ENCODE data around the gene VAMP7. TPM values are rescaled to one million over a fixed set of nuclear protein-coding genes. Genes with fewer than 3 reads are reported as not detected.
A peak's percentile ranks its signal among the peaks of the same experiment; 100 is the strongest.

Gene VAMP7
- total and polyA plus RNA-seq, 2 of the 13 experiments (the other 11 are each of a cell fraction or from before 2014, with no cell fraction given) = 13.4 to 20.7 TPM

- FAIRE-seq = no peak
- Histone ChIP-seq H3K9me3 (ENCODE audit: low read length) (peaks cover 67% of the 10 kb centered on the region), H2AFZ (ENCODE audit: low read length) (no peak overlapping the region), H3K4me3 (replicated peaks in 1 of 3; ENCODE audit: insufficient read depth in 1 of 3, low read depth in 2 of 3, low read length in 3 of 3) (no peak overlapping the region), H3K9ac (ENCODE audit: insufficient read depth, low read depth, low read length) (no peak overlapping the region), H3K27me3 (ENCODE audit: control insufficient read depth in 1 of 2, insufficient read depth in 2 of 2, low read length in 2 of 2) (no peaks in the 10 kb centered on the region), H3K36me3 (replicated peaks in 1 of 2; ENCODE audit: control insufficient read depth in 1 of 2, insufficient read depth in 2 of 2, low read length in 2 of 2) (peaks cover 0 to 16% of the 10 kb centered on the region in 2 experiments; a peak in 4 of 5 replicates), H3K4me2 (ENCODE audit: low read depth, low read length) (no peak overlapping the region), H4K20me1 (ENCODE audit: insufficient read depth, low read length) (no peaks in the 10 kb centered on the region), H3K27ac (ENCODE audit: extremely low read length, insufficient read depth, low read length) (no peak overlapping the region), H3K4me1 (ENCODE audit: insufficient read depth, low read length) (peaks cover 6% of the 10 kb centered on the region; the same call in 1 of the 2 replicates), H3K79me2 (ENCODE audit: insufficient read depth, low read length) (no peaks in the 10 kb centered on the region)
- TF ChIP-seq ZNF256 (CRISPR knock-in tag; conservative IDR thresholded peaks at IDR 0.05) (no peak), ATF7 (IDR thresholded peaks at IDR 0.05) (peak; percentile 46), ATF7 (CRISPR knock-in tag; IDR thresholded peaks at IDR 0.05) (no peak), ZNF430 (CRISPR knock-in tag; IDR thresholded peaks at IDR 0.05) (no peak)
- BruUV-seq (replicated peaks) = no TSS peak
- intact Hi-C loops (cut with micrococcal nuclease; ENCODE audit: unreplicated experiment) = no loop called here
- in situ Hi-C loops (cut with HindIII; ENCODE audit: extremely low pct_ligation_motif_present, low pct_unique_long_range_greater_than_20kb) = no loop called here
- WGBS (ENCODE audit: low lambda C conversion rate) = 55% methylated on average over 4 of the region's 4 CpGs
- no peak for DNase-seq (ENCODE audit: low spot score)
- CTCF ChIA-PET (ENCODE audit: low intra/inter-chr PET ratio, low total read pairs) = no interaction called here
- no peak for ATAC-seq
- POLR2A ChIA-PET = no interaction called here
Measured at GRCh38 chrX:155896512-155896911, 15.4 kb downstream of the VAMP7 start.

GRCh38 chrX:155899366-155899765, 18.2 kb downstream of the VAMP7 start:
- Histone ChIP-seq H4K20me1 (ENCODE audit: insufficient read depth, low read length) (no peaks in the 10 kb centered on the region), H3K27me3 (ENCODE audit: control insufficient read depth in 1 of 2, insufficient read depth in 2 of 2, low read length in 2 of 2) (no peaks in the 10 kb centered on the region), H3K4me1 (ENCODE audit: insufficient read depth, low read length) (peaks cover 6% of the 10 kb centered on the region; the same call in 1 of the 2 replicates), H2AFZ (ENCODE audit: low read length) (no peak overlapping the region), H3K9ac (ENCODE audit: insufficient read depth, low read depth, low read length) (no peak overlapping the region), H3K79me2 (ENCODE audit: insufficient read depth, low read length) (no peaks in the 10 kb centered on the region), H3K9me3 (ENCODE audit: low read length) (peaks cover 49% of the 10 kb centered on the region; the same call in 1 of the 2 replicates), H3K4me2 (ENCODE audit: low read depth, low read length) (no peak overlapping the region), H3K36me3 (replicated peaks in 1 of 2; ENCODE audit: control insufficient read depth in 1 of 2, insufficient read depth in 2 of 2, low read length in 2 of 2) (peaks cover 0 to 3% of the 10 kb centered on the region in 2 experiments; a peak in 2 of 5 replicates), H3K4me3 (replicated peaks in 1 of 3; ENCODE audit: insufficient read depth in 1 of 3, low read depth in 2 of 3, low read length in 3 of 3) (no peak overlapping the region), H3K27ac (ENCODE audit: extremely low read length, insufficient read depth, low read length) (no peak overlapping the region)
- in situ Hi-C loops (cut with HindIII; ENCODE audit: extremely low pct_ligation_motif_present, low pct_unique_long_range_greater_than_20kb) = no loop called here
- TF ChIP-seq ZBTB8A (CRISPR knock-in tag; IDR thresholded peaks at IDR 0.05; ENCODE audit: borderline replicate concordance, low read depth) (no peak), TCF7L2 (IDR thresholded peaks at IDR 0.05; ENCODE audit: low read depth, low read length) (no peak), SIX1 (CRISPR knock-in tag; IDR thresholded peaks at IDR 0.05; ENCODE audit: borderline replicate concordance) (no peak), KLF16 (CRISPR knock-in tag; IDR thresholded peaks at IDR 0.05) (no peak), ZNF530 (CRISPR knock-in tag; IDR thresholded peaks at IDR 0.05; ENCODE audit: low read depth) (no peak), KDM6A (CRISPR knock-in tag; IDR thresholded peaks at IDR 0.05; ENCODE audit: low read depth) (no peak), ZNF160 (CRISPR knock-in tag; IDR thresholded peaks at IDR 0.05) (no peak), ZIK1 (CRISPR knock-in tag; IDR thresholded peaks at IDR 0.05; ENCODE audit: borderline replicate concordance, low read depth) (no peak), ATM (IDR thresholded peaks at IDR 0.05; ENCODE audit: borderline replicate concordance) (no peak), SMARCC2 (IDR thresholded peaks at IDR 0.05) (no peak), ZNF570 (CRISPR knock-in tag; IDR thresholded peaks at IDR 0.05; ENCODE audit: borderline replicate concordance) (no peak), ZNF543 (CRISPR knock-in tag; IDR thresholded peaks at IDR 0.05) (no peak), ZNF746 (CRISPR knock-in tag; IDR thresholded peaks at IDR 0.05) (no peak), SAP130 (CRISPR knock-in tag; IDR thresholded peaks at IDR 0.05; ENCODE audit: low read depth) (no peak), MTA3 (CRISPR knock-in tag; IDR thresholded peaks at IDR 0.05) (no peak), ZBTB1 (CRISPR knock-in tag; IDR thresholded peaks at IDR 0.05; ENCODE audit: borderline replicate concordance) (no peak), DRAP1 (CRISPR knock-in tag; IDR thresholded peaks at IDR 0.05) (no peak), SCMH1 (CRISPR knock-in tag; IDR thresholded peaks at IDR 0.05; ENCODE audit: borderline replicate concordance) (no peak), TBX2 (CRISPR knock-in tag; IDR thresholded peaks at IDR 0.05; ENCODE audit: borderline replicate concordance) (no peak)
- DNase-seq (ENCODE audit: low spot score) (no peak), ATAC-seq (no peak), FAIRE-seq (no peak)
- intact Hi-C loops (cut with micrococcal nuclease; ENCODE audit: unreplicated experiment) = no loop called here
- CTCF ChIA-PET (ENCODE audit: low intra/inter-chr PET ratio, low total read pairs) = no interaction called here
- BruUV-seq (replicated peaks) = no TSS peak
- POLR2A ChIA-PET = no interaction called here
- WGBS (ENCODE audit: low lambda C conversion rate) = 52% methylated on average over 3 of the region's 3 CpGs
